GM12872 (cell line): ENCODE measurements around the gene NT5M.

ENCODE experiments used
- CTCF ChIP-seq: IDR thresholded peaks from 3 replicates; pipeline ENCODE4 v1.5.1; 2011; ENCODE audit warnings: low read depth, mild to moderate bottlenecking, low read length, moderate library complexity; ENCODE audit not compliant: insufficient read depth

NT5M gene

GRCh38 chr17:17361867-17362539 lies 58.8 kb downstream of the NT5M start:
- no peak for TF ChIP-seq CTCF

- no peak for TF ChIP-seq CTCF
Measured at GRCh38 chr17:17362540-17362930, 59.4 kb downstream of the NT5M start.

- TF ChIP-seq CTCF = no peak
Measured at GRCh38 chr17:17363638-17364337, 60.6 kb downstream of the NT5M start.

- TF ChIP-seq CTCF = no peak
Measured at GRCh38 chr17:17364338-17364667, 61.1 kb downstream of the NT5M start.

- TF ChIP-seq CTCF = no peak
Measured at GRCh38 chr17:17365476-17366110, 62.4 kb downstream of the NT5M start.

- TF ChIP-seq CTCF = no peak
Measured at GRCh38 chr17:17366235-17366634, 63.1 kb downstream of the NT5M start.

GRCh38 chr17:17366941-17367875 lies 64.0 kb downstream of the NT5M start:
- no peak for TF ChIP-seq CTCF
